ENCODE measurements around the gene PIGC.

The PIGC gene

GRCh38 chr1:172397221-172397620 is 46.6 kb downstream of the PIGC start:
- DNase-seq: peak; percentile 6

GRCh38 chr1:172395576-172395975 is 48.3 kb downstream of the PIGC start:
- DNase-seq: no peak

DNA sequence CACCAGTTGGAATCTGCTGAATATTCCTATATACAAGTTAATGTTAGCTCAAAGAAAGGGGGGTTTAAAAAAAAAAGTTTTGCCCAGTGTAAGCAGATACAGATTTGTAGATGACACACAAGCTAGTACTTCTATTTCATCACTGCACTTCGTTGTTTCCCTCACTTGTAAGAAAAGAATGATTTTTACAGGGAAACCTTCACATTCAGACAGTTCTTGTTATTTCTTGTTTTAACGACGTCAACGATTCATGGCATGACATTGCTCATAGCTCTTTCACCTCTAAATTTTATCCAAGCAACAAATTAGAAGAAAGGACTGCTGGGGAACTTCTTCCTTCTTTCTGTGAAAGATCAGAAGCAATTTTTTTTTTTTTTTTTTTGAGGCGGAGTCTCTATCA is 49.1 kb downstream of the PIGC start:
- no peak for DNase-seq

DNA sequence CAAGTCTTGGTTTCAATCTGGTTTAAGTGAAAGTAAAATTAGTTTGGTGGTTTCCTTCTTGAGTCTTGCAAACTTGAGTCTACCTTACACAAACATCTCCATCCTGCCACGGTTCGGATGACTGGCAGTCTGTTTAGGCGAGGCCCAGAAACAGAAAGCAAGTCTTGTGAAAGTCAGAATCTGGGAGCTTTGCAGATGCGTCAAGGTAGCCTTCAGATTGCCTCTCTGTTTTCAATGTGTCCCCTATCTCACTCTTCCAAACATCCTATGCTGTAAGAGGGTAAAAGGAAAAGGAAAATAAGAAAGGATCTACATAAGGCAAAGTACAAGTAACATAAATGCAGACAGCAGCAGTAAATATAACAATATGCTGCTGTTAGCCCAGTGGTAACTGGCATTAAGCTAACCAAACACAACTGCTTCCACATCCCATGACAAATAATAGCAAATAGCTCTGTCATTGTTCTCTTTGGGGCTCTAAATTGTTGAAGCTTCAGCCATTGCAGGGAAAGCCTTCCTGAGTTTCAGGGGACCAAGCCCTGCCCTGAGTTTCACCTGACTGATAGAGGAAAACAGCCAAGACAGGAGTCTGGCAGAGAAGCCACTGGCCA is 49.6 kb downstream of the PIGC start:
- peak; percentile 4 for DNase-seq

DNA sequence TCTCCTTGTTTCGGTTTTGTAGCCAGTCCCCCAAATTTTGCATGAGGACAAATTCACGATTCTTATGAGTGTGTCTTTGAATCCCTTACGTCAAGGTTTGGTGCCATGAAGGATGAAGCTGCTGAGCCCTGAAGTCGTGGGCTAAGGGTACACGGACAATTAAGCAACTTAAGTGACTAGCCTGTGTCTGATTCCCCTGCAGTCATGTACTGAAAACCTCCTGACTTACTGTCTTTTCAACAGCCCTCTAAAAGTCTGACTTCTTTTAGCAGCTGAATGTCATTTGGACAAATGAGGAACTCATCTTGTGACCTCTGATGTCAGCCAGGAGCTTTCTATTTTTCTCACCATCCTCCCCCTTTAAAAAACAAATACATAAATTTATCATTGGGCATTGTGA is 50.5 kb downstream of the PIGC start:
- no peak for DNase-seq

- no peak for DNase-seq
Measured at GRCh38 chr1:172391976-172392375, 51.9 kb downstream of the PIGC start.
